RWPE2 (cell line): ENCODE data around the gene VPS8.

ENCODE experiments used
- ATAC-seq: fragments of 200-7000 bp; cut with Tn5 transposase; 3 replicates; pipeline ENCODE4 v1.9.1; 2021; ENCODE audit warnings: low read depth
- DNase-seq: peaks from one replicate; pipeline ENCODE4 v3.0.0-alpha.2; 2020; ENCODE audit warnings: low spot score
- H3K27ac ChIP-seq: fragments of 450-650 bp; 2 replicates; pipeline ENCODE4 v1.5.1; 2017; ENCODE audit warnings: mild to moderate bottlenecking; ENCODE audit not compliant: poor library complexity, severe bottlenecking
- H3K27me3 ChIP-seq: fragments of 250-450 bp; sonication (Bioruptor Pico); 2 replicates; pipeline ENCODE4 v1.5.1; 2021; ENCODE audit warnings: mild to moderate bottlenecking, moderate library complexity; ENCODE audit not compliant: insufficient read depth, poor library complexity, severe bottlenecking
- H3K36me3 ChIP-seq: fragments of 250-450 bp; sonication (Bioruptor Pico); 2 replicates; pipeline ENCODE4 v1.5.1; 2020; ENCODE audit warnings: low read depth, mild to moderate bottlenecking, moderate library complexity
- H3K4me1 ChIP-seq: fragments of 250-450 bp; sonication (Bioruptor Pico); 2 replicates; pipeline ENCODE4 v1.5.1; 2021; ENCODE audit warnings: mild to moderate bottlenecking, moderate library complexity; ENCODE audit not compliant: insufficient read depth, poor library complexity, severe bottlenecking
- H3K4me3 ChIP-seq: fragments of 250-450 bp; sonication (Bioruptor Pico); 2 replicates; pipeline ENCODE4 v1.5.1; 2021; ENCODE audit warnings: mild to moderate bottlenecking, moderate library complexity; ENCODE audit not compliant: severe bottlenecking
- H3K9me3 ChIP-seq: fragments of 250-450 bp; sonication (Bioruptor Pico); 2 replicates; pipeline ENCODE4 v1.5.1; 2021; ENCODE audit warnings: mild to moderate bottlenecking, moderate library complexity; ENCODE audit not compliant: severe bottlenecking
- CTCF ChIP-seq: fragments of 450-650 bp; IDR thresholded peaks from one replicate; pipeline ENCODE4 v1.5.1; 2017; ENCODE audit warnings: mild to moderate bottlenecking, moderate library complexity; ENCODE audit not compliant: poor library complexity, severe bottlenecking

The VPS8 gene

DNA sequence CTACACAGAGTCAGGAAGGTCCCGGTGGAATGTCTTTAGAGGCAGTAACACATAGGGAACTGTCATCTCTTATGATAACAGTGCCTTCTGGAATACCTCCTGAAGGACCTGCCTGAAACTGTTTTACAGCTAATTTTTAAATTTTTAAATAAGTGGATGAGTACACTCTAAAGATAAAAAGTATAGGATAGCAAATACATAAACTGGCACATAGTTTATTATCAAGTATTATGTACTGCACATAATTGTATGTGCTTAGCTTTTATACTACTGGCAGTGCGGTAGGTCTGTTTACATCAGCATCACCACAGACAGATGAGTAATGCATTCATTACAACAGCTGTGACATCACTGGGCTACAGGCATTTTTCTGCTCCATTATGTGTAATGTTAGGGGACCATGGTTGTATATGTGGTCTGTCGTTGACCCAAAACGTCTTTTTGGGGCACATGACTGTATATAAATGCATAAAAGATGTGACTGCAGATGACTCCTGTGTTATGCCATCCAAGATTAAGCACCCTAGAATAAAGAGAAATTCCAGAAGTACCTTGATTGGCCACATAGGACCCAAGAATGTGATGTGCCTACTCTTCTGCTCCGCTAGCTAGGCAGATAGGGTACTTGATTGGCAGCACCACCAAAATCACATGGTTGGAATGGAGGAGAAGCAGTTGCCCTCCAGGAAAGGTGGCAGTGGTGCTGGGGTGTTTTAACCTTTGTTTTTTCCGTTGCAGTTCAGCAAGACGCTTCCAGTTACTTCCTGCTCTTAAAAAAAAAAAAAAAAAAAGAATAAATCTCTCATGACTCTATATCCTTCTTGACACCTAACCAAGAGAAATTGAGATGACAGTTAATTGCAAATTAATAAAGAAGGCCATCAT is 3.3 kb downstream of the VPS8 start:
- DNase-seq (no peak), ATAC-seq (no peak)
- no peaks in the 10 kb centered on the region for H3K36me3 ChIP-seq
- no peak for TF ChIP-seq CTCF
- H3K4me3 ChIP-seq: no peak overlapping the region
- H3K4me1 ChIP-seq: no peaks in the 10 kb centered on the region
- no peak overlapping the region for H3K27ac ChIP-seq
- H3K27me3 ChIP-seq: no peaks in the 10 kb centered on the region
- no peaks in the 10 kb centered on the region for H3K9me3 ChIP-seq

DNA sequence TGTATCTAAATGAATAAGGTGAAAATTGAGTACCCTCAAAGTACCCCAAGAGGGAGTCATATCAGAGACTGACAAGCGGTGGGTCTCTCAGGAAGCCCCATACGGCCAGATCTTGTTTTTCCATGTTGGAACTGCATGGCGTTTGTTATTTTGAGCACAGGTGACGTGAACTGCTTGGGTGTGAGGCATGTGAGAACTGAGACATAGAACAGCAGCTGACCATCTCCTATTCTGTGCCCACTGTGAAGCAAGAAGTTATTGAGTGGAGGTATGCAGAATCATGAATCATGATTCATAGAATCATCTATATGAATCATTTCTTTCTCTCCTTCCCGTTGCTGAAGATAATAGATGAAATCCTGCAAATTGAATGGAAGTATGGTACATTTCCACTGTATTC is 4.6 kb downstream of the VPS8 start:
- Histone ChIP-seq H3K27ac (no peak overlapping the region), H3K4me1 (no peaks in the 10 kb centered on the region), H3K9me3 (no peaks in the 10 kb centered on the region), H3K4me3 (no peak overlapping the region), H3K36me3 (no peaks in the 10 kb centered on the region), H3K27me3 (no peaks in the 10 kb centered on the region)
- TF ChIP-seq CTCF: no peak
- DNase-seq (no peak), ATAC-seq (no peak)

DNA sequence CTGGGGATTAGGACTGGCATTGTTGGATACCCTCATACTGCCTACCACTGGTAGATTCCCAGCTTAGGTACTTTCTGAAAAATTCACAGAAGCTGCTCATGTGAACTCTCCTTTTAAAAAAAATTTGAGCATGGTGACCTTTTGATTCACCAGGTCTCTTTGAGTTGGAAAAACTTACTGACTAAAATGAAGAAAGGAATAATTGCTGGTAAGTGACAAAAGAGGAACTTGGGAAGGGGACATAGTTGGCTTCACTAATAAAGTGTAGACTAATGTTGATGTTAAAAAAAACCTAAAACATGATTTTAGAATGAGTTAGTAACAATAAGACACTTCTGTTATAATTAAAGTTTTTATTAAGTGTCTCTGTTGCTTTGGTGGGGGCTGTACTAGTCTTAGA is 8.6 kb downstream of the VPS8 start:
- no peak for TF ChIP-seq CTCF
- no peak overlapping the region for H3K27ac ChIP-seq
- H3K27me3 ChIP-seq: no peaks in the 10 kb centered on the region
- no peak overlapping the region for H3K4me3 ChIP-seq
- no peaks in the 10 kb centered on the region for H3K9me3 ChIP-seq
- no peaks in the 10 kb centered on the region for H3K4me1 ChIP-seq
- no peaks in the 10 kb centered on the region for H3K36me3 ChIP-seq
- ATAC-seq: no peak
- DNase-seq: no peak

GRCh38 chr3:184821034-184821433 is 9.1 kb downstream of the VPS8 start:
- no peak overlapping the region for H3K27ac ChIP-seq
- H3K4me1 ChIP-seq: no peaks in the 10 kb centered on the region
- ATAC-seq (no peak), DNase-seq (no peak)
- H3K36me3 ChIP-seq: peaks cover under 1% of the 10 kb centered on the region; the same call in 1 of the 2 replicates
- H3K4me3 ChIP-seq: no peak overlapping the region
- H3K9me3 ChIP-seq: no peaks in the 10 kb centered on the region
- TF ChIP-seq CTCF: no peak
- no peaks in the 10 kb centered on the region for H3K27me3 ChIP-seq

GRCh38 chr3:184822081-184822480 is 10.1 kb downstream of the VPS8 start:
- ATAC-seq (no peak), DNase-seq (no peak)
- Histone ChIP-seq H3K9me3 (no peaks in the 10 kb centered on the region), H3K36me3 (peaks cover 9% of the 10 kb centered on the region; the same call in 1 of the 2 replicates), H3K4me3 (no peak overlapping the region), H3K27ac (no peak overlapping the region), H3K27me3 (no peaks in the 10 kb centered on the region), H3K4me1 (no peaks in the 10 kb centered on the region)
- TF ChIP-seq CTCF: no peak
